HepG2 (cell line): ENCODE measurements around the gene C2orf15. TPM values are rescaled to one million over a fixed set of nuclear protein-coding genes. Genes with fewer than 3 reads are reported as not detected.
A peak's percentile ranks its signal among the peaks of the same experiment; 100 is the strongest.

Experiments used
- ARID4A ChIP-seq: sonication (generic); formaldehyde crosslinking; IDR thresholded peaks from 2 replicates; pipeline ENCODE4 v1.5.0; 2020; ENCODE audit warnings: mild to moderate bottlenecking, missing genetic modification reagents, borderline replicate concordance
- CHD2 ChIP-seq: IDR thresholded peaks from 2 replicates; pipeline ENCODE4 v1.6.1; 2011; ENCODE audit warnings: low read depth, low read length, improper control_type of control experiment
- ETS1 ChIP-seq: sonication (generic); formaldehyde crosslinking; IDR thresholded peaks from 2 replicates; pipeline ENCODE4 v1.4.0; 2020; ENCODE audit warnings: missing genetic modification reagents
- FOXP1 ChIP-seq, 2 experiments: fragments of 450-650 bp in 1 of 2; IDR thresholded peaks; 2 replicates each; pipeline ENCODE4 v1.6.1; 2017 to 2018; ENCODE audit warnings: antibody characterized with exemption in 1 of 2
- HDAC6 ChIP-seq: fragments of 200-600 bp; sonication (generic); IDR thresholded peaks from 2 replicates; pipeline ENCODE4 v1.7.0; 2017; ENCODE audit warnings: mild to moderate bottlenecking, antibody characterized with exemption, low read length, low read depth
- HNRNPUL1 ChIP-seq: fragments of 200-400 bp; formaldehyde crosslinking; IDR thresholded peaks from 2 replicates; pipeline ENCODE4 v1.6.1; 2017; ENCODE audit warnings: low read depth, mild to moderate bottlenecking, low read length, moderate library complexity
- NCOR1 ChIP-seq: fragments of 200-600 bp; sonication (generic); IDR thresholded peaks from 2 replicates; pipeline ENCODE4 v1.7.0; 2017; ENCODE audit warnings: antibody characterized with exemption, low read length, borderline replicate concordance
- SRSF4 ChIP-seq: fragments of 200-400 bp; formaldehyde crosslinking; IDR thresholded peaks from one replicate; pipeline ENCODE4 v1.6.1; 2018; ENCODE audit warnings: mild to moderate bottlenecking, low read depth, low read length, moderate library complexity; ENCODE audit not compliant: poor library complexity, severe bottlenecking
- TEF ChIP-seq: sonication (generic); formaldehyde crosslinking; IDR thresholded peaks from 2 replicates; pipeline ENCODE4 v1.5.0; 2020; ENCODE audit warnings: missing genetic modification reagents
- ZNF264 ChIP-seq: sonication (generic); formaldehyde crosslinking; IDR thresholded peaks from 2 replicates; pipeline ENCODE4 v1.4.0; 2020; ENCODE audit warnings: missing genetic modification reagents
- ZNF407 ChIP-seq: sonication (generic); formaldehyde crosslinking; IDR thresholded peaks from one replicate; pipeline ENCODE4 v1.5.1; 2020; ENCODE audit warnings: mild to moderate bottlenecking, missing genetic modification reagents; ENCODE audit errors: not compliant biosample characterization
- ZNF441 ChIP-seq: sonication (generic); formaldehyde crosslinking; IDR thresholded peaks from 2 replicates; pipeline ENCODE4 v1.7.0; 2021; ENCODE audit warnings: missing genetic modification reagents, borderline replicate concordance
- polyA plus RNA-seq, 8 experiments: library from polyadenylated mRNA; depleted of rRNA in 3 of 8; stranded (reverse) in 7 of 8; unstranded in 1 of 8; fragments of >200 nt; fragmentation: Illumina TruSeq in 4 of 8; extraction: Trizol in 4 of 8; gene quantifications; 2 replicates each; pipeline versions ENCODE4 v1.2.1 to v1.2.3, GENCODE V29; 2011 to 2016; ENCODE audit warnings: low read depth in 4 of 8, missing spikeins in 1 of 8, mixed read lengths in 1 of 8; ENCODE audit not compliant: insufficient read depth in 1 of 8
- total RNA-seq, 5 experiments: library from RNA; depleted of rRNA; stranded (reverse); fragments of >200 nt; fragmentation: Illumina TruSeq; extraction: Trizol; gene quantifications; 2 replicates each; pipeline ENCODE4 v1.2.3, GENCODE V29; 2016; ENCODE audit warnings: low read depth in 1 of 5

C2orf15 gene
- total and polyA plus RNA-seq, 2 of the 13 experiments (the other 11 are each of a cell fraction or from before 2014, with no cell fraction given) = 5.5 to 8.3 TPM

GRCh38 chr2:99180755-99181623 lies 39.5 kb downstream of the C2orf15 start, which contains the start of the genes MITD1 and MRPL30 (continued):
- peak; percentile 98 for TF ChIP-seq ARID4A
- peak; percentile 78; the same call in 1 of the 2 replicates for TF ChIP-seq ETS1 (CRISPR knock-in tag)
- peak; percentile 88 for TF ChIP-seq ZNF407 (CRISPR knock-in tag)
- TF ChIP-seq CHD2 = peak; percentile 63; the same call in 1 of the 2 replicates
- TF ChIP-seq TEF (CRISPR knock-in tag) = peak; percentile 72
- TF ChIP-seq HNRNPUL1 = no peak
- peak; percentile 75; the same call in 1 of the 2 replicates for TF ChIP-seq NCOR1
- TF ChIP-seq ZNF441 (CRISPR knock-in tag) = peak; percentile 80
- TF ChIP-seq HDAC6 = no peak
- no peak for TF ChIP-seq SRSF4
- TF ChIP-seq FOXP1 (IDR thresholded peaks at IDR 0.05) = no peak
- TF ChIP-seq FOXP1 (CRISPR knock-in tag; IDR thresholded peaks at IDR 0.05) = peak; percentile 47; the same call in 1 of the 2 replicates
- peak; percentile 73; the same call in 1 of the 2 replicates for TF ChIP-seq ZNF264 (CRISPR knock-in tag)
